ENCODE measurements around the gene LGR6. TPM values are rescaled to one million over a fixed set of nuclear protein-coding genes. Genes with fewer than 3 reads are reported as not detected.
"Not testable (repeated sequence)": the region's sequence is repeated elsewhere in the genome, so short reads cannot be mapped to it uniquely, and the experiment has no call there.

LGR6 gene
- total and polyA plus RNA-seq, 8 donors: 0.15 to 3.5 (median 0.58) TPM; not detected in 4

DNA sequence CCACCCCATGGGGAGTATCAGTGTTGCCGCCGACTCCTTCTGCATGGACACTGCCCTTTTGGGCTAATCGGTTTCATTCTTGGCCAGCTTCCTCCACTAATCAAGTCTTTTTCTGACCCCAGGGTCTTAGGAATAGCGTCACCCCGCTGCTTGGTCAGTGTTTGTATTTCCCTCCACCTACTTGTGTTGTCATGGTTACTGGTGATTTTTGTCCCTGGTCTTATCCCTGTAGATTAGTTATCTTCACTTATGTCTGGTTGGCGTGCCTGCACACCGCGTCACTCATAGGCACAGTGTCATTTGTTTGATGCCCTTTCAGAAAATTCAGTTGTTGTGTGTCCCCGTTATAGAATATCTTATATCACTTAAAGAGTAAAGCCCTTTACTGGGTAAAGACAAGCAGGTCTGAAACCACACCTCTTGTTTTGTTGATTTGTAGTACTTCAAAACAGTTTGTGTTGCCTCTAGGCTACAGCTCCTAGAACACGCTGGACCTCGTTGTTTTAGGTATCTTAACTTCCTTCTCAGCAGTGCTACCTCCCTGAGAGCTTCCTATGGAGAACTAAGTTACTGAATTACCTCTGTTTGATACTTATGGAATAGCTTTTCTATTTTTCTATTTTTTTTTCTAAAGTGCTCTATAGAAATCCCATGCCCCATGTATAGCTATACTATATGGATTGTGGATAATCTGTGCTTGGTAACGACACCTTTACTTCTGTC is 155.8 kb downstream of the LGR6 start:
- H3K9me3 ChIP-seq: no peaks in the 10 kb centered on the region
- no peaks in the 10 kb centered on the region for H3K27me3 ChIP-seq
- intact Hi-C loops (cut with DNase I; ENCODE audit: low total_unique reads): loop anchor here (10.0 kb wide), 1 partner anchor 365 kb away; the partner anchor contains the start of gene SYT2
- DNase-seq: peak in 1 of 2 donors; percentile 75
- peaks cover 10 to 37% (median 31%) of the 10 kb centered on the region in 4 donors for H3K4me1 ChIP-seq
- H3K4me3 ChIP-seq: peak overlapping the region; percentile 75 to 99 (median 96)
- TF ChIP-seq EP300 (IDR thresholded peaks at IDR 0.05) (no peak), POLR2AphosphoS5 (IDR thresholded peaks at IDR 0.05) (no peak), POLR2A (IDR thresholded peaks at IDR 0.05) (no peak)
- TF ChIP-seq, protein P1, sequence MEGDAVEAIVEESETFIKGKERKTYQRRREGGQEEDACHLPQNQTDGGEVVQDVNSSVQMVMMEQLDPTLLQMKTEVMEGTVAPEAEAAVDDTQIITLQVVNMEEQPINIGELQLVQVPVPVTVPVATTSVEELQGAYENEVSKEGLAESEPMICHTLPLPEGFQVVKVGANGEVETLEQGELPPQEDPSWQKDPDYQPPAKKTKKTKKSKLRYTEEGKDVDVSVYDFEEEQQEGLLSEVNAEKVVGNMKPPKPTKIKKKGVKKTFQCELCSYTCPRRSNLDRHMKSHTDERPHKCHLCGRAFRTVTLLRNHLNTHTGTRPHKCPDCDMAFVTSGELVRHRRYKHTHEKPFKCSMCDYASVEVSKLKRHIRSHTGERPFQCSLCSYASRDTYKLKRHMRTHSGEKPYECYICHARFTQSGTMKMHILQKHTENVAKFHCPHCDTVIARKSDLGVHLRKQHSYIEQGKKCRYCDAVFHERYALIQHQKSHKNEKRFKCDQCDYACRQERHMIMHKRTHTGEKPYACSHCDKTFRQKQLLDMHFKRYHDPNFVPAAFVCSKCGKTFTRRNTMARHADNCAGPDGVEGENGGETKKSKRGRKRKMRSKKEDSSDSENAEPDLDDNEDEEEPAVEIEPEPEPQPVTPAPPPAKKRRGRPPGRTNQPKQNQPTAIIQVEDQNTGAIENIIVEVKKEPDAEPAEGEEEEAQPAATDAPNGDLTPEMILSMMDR (IDR thresholded peaks at IDR 0.05): no peak
- 4 to 6% (median 5%) methylated on average over 12 of the region's 12 CpGs for WGBS, 5 donors
- H3K36me3 ChIP-seq: no peaks in the 10 kb centered on the region
- H3K27ac ChIP-seq: peak overlapping the region; percentile 87 to 94 (median 92)

DNA sequence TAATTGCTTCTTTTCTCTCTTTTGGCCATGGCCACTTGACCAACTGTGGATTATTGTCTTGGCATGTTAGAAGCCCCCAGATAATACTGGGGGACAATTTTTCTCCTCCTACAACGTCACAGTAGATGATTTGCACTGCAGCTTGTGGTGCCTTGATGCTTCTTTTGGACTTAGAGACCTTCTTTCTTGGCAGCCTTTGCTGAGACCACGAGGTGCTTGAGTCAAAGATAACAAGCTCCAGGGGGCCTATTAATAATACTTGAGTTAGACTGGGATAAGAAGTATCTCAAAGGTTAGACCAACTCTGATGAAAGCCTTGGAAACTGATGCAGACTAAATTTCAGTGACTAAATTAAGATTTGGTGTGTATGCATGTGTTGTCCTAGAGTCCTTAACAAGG is 158.1 kb downstream of the LGR6 start:
- DNase-seq: no peak
- H3K36me3 ChIP-seq: no peaks in the 10 kb centered on the region
- H3K27ac ChIP-seq: no peak overlapping the region
- peaks cover 10 to 40% (median 32%) of the 10 kb centered on the region in 4 donors for H3K4me1 ChIP-seq
- H3K4me3 ChIP-seq: no peak overlapping the region
- intact Hi-C loops (cut with DNase I; ENCODE audit: low total_unique reads): no loop called here
- no peaks in the 10 kb centered on the region for H3K27me3 ChIP-seq
- TF ChIP-seq, protein P1 (IDR thresholded peaks at IDR 0.05): no peak
- no peak for TF ChIP-seq POLR2AphosphoS5 (IDR thresholded peaks at IDR 0.05)
- no peak for TF ChIP-seq EP300 (IDR thresholded peaks at IDR 0.05)
- TF ChIP-seq POLR2A (IDR thresholded peaks at IDR 0.05): no peak
- 35 to 54% (median 52%) methylated on average over 2 of the region's 2 CpGs for WGBS, 5 donors
- H3K9me3 ChIP-seq: no peaks in the 10 kb centered on the region

DNA sequence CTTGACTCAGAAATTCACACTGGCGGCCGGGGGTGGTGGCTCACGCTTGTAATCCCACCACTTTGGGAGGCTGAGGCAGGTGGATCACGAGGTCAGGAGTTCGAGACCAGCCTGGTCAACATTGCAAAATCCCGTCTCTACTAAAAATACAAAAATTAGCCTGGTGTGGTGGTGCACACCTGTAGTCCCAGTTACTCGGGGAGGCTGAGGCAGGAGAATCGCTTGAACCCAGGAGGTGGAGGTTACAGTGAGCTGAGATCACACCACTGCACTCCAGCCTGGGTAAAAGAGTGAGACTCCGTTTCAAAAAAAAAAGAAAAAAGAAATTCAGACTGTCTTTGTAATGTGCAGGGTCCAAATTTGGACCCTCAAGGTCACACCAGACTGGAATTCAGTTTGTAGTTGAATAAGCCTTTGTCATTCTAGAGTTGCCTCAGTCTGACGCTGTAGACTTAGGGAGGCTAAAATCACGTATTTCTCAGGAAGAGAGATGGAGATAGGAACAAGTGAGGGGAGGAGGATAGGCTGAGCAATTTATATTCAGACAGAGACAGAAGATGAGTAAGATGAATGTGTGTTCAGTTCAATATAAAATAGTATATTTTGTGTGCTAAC is 159.1 kb downstream of the LGR6 start:
- H3K4me1 ChIP-seq: peaks cover 10 to 45% (median 35%) of the 10 kb centered on the region in 4 donors
- intact Hi-C loops (cut with DNase I; ENCODE audit: low total_unique reads); DNase-seq; H3K27ac ChIP-seq; H3K36me3 ChIP-seq; H3K9me3 ChIP-seq; H3K4me3 ChIP-seq; H3K27me3 ChIP-seq: not testable (repeated sequence)
- 93 to 97% (median 95%) methylated on average over 11 of the region's 11 CpGs for WGBS, 5 donors

DNA sequence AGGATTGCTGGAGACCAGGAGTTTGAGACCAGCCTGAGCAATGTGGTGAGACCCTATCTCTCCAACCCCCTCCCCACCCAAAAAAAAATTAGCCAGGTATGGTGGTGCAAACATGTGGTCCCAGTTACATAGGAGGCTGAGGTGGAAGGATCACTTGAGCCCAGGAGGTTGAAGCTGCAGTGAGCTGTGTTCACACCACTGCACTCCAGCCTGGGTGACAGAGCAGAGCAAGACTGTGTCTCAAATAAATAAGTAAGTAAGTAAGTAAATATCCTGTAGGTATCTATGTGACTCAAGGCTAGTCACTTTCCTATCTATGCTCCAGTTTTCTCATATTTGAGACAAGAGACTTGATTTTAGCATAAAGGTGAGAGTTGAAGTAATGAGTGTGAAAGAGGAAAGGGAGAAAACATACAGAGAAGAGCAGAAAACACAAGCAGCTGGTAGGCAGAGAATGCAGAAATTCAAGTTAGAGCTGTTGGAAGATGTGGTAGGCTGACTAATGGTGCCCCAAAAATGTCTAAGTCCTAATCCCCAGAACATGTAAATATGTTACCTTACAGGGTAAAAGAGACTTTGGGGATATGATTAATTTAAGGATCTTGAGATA is 162.4 kb downstream of the LGR6 start:
- H3K27me3 ChIP-seq: no peaks in the 10 kb centered on the region
- no peaks in the 10 kb centered on the region for H3K9me3 ChIP-seq
- no peak for DNase-seq
- intact Hi-C loops (cut with DNase I; ENCODE audit: low total_unique reads): no loop called here
- H3K4me3 ChIP-seq: no peak overlapping the region
- H3K27ac ChIP-seq: no peak overlapping the region
- H3K36me3 ChIP-seq: no peaks in the 10 kb centered on the region
- no peak for TF ChIP-seq EP300 (IDR thresholded peaks at IDR 0.05)
- no peak for TF ChIP-seq POLR2A (IDR thresholded peaks at IDR 0.05)
- TF ChIP-seq POLR2AphosphoS5 (IDR thresholded peaks at IDR 0.05): no peak
- TF ChIP-seq, protein P1 (IDR thresholded peaks at IDR 0.05): no peak
- H3K4me1 ChIP-seq: peaks cover 0 to 25% (median 17%) of the 10 kb centered on the region in 4 donors
